D721Med (cell line): ENCODE results near the gene EPB41L3.
"Not testable (repeated sequence)": the region's sequence is repeated elsewhere in the genome, so short reads cannot be mapped to it uniquely, and the experiment has no call there.

Experiments used
- DNase-seq: peaks from one replicate; pipeline ENCODE4 v3.0.0; 2011; ENCODE audit warnings: low spot score; ENCODE audit not compliant: insufficient read length
- FAIRE-seq: peaks from 2 replicates; lab custom pipeline; 2011; peaks lifted over from hg19 to GRCh38; lab: Jason Lieb, UNC
- CTCF ChIP-seq: IDR thresholded peaks from 2 replicates; pipeline ENCODE4 v1.5.1; 2012; ENCODE audit warnings: mild to moderate bottlenecking, control low read depth; ENCODE audit not compliant: insufficient read depth; ENCODE audit errors: missing control alignments

The EPB41L3 gene

GRCh38 chr18:5513947-5514346 is 29.9 kb downstream of the EPB41L3 start:
- DNase-seq (no peak), FAIRE-seq (peak; percentile 85)
- TF ChIP-seq CTCF = no peak

- no peak for DNase-seq
- FAIRE-seq = no peak
- TF ChIP-seq CTCF = no peak
These were observed 31.6 kb downstream of the EPB41L3 start for GRCh38 chr18:5512176-5512575.

- not testable (repeated sequence) for DNase-seq, FAIRE-seq
These were observed 32.3 kb downstream of the EPB41L3 start for GRCh38 chr18:5511541-5511940.

- no peak for FAIRE-seq
- DNase-seq = no peak
- TF ChIP-seq CTCF = no peak
These were observed 33.5 kb downstream of the EPB41L3 start for GRCh38 chr18:5510135-5510846.

- DNase-seq (no peak), FAIRE-seq (no peak)
- no peak for TF ChIP-seq CTCF
These were observed 35.0 kb downstream of the EPB41L3 start for GRCh38 chr18:5508821-5509220.

GRCh38 chr18:5507756-5508155 is 36.0 kb downstream of the EPB41L3 start:
- DNase-seq = no peak
- no peak for TF ChIP-seq CTCF
- peak; percentile 35 for FAIRE-seq

- FAIRE-seq (no peak), DNase-seq (no peak)
- TF ChIP-seq CTCF = no peak
These were observed 37.6 kb downstream of the EPB41L3 start for GRCh38 chr18:5506174-5506573.

GRCh38 chr18:5503740-5504139 is 40.1 kb downstream of the EPB41L3 start:
- DNase-seq = no peak
- no peak for TF ChIP-seq CTCF
- FAIRE-seq = peak; percentile 11
